Inferior parietal cortex (tissue), 1 donor: Measurements from ENCODE around the gene SEMA3C.

Experiments
- DNase-seq: peaks from one replicate; pipeline ENCODE4 v3.0.0-alpha.2; 2016; ENCODE audit errors: extremely low spot score

Gene SEMA3C

DNA sequence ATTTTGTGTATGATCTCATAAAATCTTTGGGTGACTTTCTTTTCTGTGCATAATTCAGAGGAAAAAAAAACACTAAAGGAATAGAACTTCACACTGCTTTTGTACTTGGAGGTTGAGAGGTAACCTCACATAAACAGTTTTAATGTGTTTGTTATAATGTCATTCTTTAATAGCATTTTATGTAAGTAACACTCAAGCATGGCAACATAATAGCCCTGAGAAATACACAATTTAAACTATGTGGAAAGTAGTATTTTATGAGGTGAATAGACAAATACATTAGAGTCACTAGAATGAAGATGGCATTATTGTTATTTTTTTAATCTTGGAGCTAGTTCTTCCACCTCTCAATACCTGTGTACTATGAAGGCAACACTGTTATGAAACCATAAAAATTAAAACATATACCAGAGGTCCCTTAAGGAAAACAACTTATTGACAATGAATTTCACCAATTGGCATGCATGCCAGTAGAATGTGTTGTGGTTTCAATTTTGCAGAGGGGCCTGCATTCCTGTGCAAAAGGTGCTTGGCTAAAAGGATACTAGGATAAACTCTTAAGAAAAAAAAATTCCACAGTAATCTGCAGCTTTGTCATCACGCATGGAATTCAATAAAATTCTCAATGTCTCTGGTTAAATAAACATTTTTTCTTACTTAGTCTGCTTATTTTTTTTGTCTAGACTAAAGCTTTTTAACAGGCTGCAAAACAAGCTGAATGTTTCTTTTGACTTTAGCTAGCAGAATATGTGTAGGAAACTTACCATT lies 177.9 kb downstream of the SEMA3C start:
- DNase-seq: no peak

DNA sequence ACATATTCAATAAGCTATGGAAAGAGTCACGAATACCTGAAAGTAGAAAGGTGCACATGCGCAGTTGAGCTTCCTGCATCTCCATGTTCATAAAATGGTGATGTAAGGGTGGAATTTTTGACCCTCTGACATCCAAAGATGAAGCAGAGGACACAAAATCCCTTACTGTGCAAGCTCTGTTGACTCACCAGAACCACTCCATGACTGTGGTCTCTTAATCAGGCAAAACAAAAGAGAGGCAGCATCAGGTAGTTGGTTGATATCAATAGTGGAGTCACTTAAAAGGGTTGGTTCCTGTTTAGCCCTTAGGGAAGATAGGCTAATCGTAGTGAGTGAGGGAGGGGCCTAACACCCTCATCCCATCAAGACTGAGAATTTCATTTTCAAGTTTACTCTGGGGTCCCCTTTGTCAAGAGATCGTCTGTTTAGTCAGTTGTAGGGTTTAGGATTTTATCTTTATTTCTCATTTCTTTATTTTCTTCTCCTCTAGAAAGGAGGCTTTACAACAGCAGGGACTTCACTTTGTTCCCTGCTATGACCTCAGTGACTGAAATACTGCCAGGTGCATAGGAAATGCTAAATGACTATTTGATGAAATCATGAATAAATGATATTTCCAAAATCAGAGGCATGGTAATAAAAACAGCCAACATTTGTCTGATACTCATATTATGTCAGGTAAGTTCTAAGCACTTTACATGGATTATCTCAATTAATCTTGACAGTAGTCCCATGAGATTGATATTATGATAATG lies 182.3 kb downstream of the SEMA3C start:
- DNase-seq: no peak

DNA sequence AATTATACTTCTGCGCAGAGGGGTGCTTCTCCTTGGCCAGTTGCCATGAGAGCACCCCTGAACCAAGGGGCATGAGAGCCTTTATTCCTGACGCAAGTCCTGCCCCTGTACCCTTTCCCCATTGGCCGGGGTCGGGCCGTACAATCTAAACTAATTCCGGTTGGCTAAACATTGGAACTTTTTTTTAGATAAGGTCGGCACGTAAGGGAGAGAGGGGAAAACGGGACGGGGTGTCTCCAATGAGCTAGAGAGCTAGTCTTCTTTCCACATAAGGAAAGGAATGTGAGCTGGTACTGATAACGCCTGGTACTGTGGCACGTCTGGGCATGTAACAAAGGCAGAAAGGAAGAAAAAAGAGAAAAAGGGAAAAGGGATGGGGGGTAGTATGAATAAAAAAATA lies 183.5 kb downstream of the SEMA3C start:
- DNase-seq: no peak

GRCh38 chr7:80734011-80734410 lies 184.8 kb downstream of the SEMA3C start:
- no peak for DNase-seq

DNA sequence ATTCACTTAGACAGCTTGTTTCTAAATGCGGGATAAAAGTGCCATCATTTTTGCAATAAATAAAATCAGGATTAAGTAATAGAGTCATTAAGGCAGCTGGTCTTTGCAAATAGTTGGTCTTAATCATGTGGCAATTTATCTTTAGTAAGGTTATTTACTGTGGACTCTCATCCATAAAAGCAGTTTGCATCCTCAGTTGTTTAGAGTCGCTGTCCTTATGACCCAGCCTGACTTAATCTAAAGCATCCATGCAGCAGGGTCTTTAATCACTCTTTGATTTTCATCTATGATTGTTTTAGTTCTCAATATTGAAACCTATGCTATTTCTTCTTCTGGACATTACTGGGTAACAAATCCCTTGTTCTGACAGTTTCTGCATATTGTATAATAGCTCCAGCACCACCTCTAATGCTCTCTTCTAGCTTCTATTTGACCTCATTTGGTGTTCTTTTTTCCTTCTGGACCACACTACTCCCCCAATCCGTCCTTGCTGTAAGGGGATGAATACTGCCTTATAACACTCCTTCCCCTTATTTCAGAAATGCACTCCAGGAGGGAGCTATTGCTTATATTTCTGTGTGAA lies 185.4 kb downstream of the SEMA3C start:
- no peak for DNase-seq

- no peak for DNase-seq
Measured at GRCh38 chr7:80732630-80733029, 186.2 kb downstream of the SEMA3C start.

- DNase-seq: no peak
Measured at GRCh38 chr7:80731281-80731680, 187.6 kb downstream of the SEMA3C start.

GRCh38 chr7:80729591-80730320 lies 189.1 kb downstream of the SEMA3C start:
- no peak for DNase-seq

- no peak for DNase-seq
Measured at GRCh38 chr7:80726666-80727065, 192.2 kb downstream of the SEMA3C start.

GRCh38 chr7:80725181-80725611 lies 193.7 kb downstream of the SEMA3C start:
- no peak for DNase-seq

GRCh38 chr7:80724249-80724871 lies 194.5 kb downstream of the SEMA3C start:
- DNase-seq: no peak

DNA sequence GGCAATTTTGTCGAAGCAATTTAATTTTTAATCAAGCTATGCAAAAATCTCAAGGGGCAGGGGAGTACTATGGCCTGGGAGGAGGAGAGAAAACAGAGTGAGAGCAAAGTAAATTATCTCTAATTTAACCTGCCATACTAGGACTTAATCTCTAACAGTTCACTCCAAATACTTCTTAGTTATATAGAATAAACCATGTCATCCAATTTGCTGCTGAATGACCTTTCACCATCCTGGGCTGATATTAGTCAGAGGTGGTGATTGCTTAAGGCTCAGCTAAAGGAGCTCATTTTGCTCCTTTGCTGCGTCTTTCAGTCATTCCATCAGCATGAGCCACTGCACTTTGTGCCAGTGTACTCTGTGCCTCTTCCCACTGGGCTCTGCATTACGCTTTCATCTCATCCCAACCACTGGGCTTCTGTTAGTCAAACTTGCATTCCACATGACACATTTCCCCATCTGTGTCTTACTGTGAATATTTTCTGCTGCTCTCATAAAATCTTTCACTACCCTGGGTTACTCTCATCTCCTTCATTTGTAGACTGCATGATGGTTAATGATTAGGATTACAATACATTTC lies 196.1 kb downstream of the SEMA3C start:
- DNase-seq: peak; percentile 29

- DNase-seq: peak; percentile 39
Measured at GRCh38 chr7:80721883-80722615, 196.8 kb downstream of the SEMA3C start.

DNA sequence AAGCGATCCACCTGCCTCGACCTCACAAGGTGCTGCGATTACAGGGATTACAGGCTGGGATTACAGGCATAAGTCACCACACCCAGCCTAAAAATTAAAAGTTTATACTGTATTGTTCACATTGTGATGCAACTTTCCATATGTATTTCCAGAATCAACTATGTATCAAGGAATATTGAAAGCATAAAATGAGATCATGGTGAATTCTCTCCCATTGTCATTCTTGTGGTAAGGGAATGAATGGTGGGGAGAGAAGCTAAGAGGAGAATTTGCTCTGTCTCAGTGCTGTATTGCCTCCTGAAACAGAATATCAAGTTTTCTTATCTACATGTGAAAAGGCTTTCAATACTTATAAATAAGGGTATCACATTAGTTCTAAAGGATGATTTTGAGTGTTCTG lies 198.7 kb downstream of the SEMA3C start:
- no peak for DNase-seq

- DNase-seq: no peak
Measured at GRCh38 chr7:80719261-80719660, 199.6 kb downstream of the SEMA3C start.

DNA sequence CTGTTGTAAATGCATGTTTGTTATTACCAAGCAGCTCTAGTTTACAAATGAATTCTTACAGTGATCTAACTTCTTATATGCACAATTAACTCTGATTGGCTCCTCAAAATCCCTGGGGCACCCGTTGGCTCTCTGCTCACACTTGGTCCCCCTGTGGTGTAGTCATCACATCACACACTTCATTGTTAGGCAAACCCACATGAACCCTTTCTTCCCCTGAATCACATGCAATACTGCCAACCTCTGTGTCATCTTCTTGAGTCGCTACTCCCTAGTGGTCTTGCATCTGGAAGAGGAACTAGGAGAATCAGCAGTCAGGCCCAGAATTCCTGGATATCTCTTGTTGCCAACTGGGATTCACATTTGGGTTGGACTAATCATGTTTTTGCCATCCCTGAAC lies 207.3 kb downstream of the SEMA3C start:
- no peak for DNase-seq

GRCh38 chr7:80708123-80708522 lies 210.7 kb downstream of the SEMA3C start:
- no peak for DNase-seq

- DNase-seq: no peak
Measured at GRCh38 chr7:80707318-80707717, 211.5 kb downstream of the SEMA3C start.

GRCh38 chr7:80705130-80705781 lies 213.6 kb downstream of the SEMA3C start:
- DNase-seq: no peak

GRCh38 chr7:80703272-80703671 lies 215.6 kb downstream of the SEMA3C start:
- DNase-seq: no peak
